Hepatocyte (in vitro differentiated cells): Measurements from ENCODE around the gene CHST1. TPM values are rescaled to one million over a fixed set of nuclear protein-coding genes. Genes with fewer than 3 reads are reported as not detected.

Source experiments
- DNase-seq: peaks from one replicate; pipeline ENCODE4 v3.0.0-alpha.2; 2016; ENCODE audit warnings: low spot score
- H2AFZ ChIP-seq: fragments of 200-600 bp; sonication (generic); 2 replicates; pipeline ENCODE4 v1.6.0; 2016; ENCODE audit warnings: antibody characterized with exemption, mild to moderate bottlenecking
- H3K27ac ChIP-seq: fragments of 200-600 bp; sonication (generic); 2 replicates; pipeline ENCODE4 v1.5.1; 2016; ENCODE audit warnings: mild to moderate bottlenecking
- H3K27me3 ChIP-seq: fragments of 200-600 bp; sonication (generic); 2 replicates; pipeline ENCODE4 v1.6.1; 2016
- H3K36me3 ChIP-seq: fragments of 200-600 bp; sonication (generic); replicated peaks from 2 replicates; pipeline ENCODE4 v1.5.1; 2016; ENCODE audit warnings: low read depth; ENCODE audit not compliant: insufficient read depth
- H3K4me1 ChIP-seq: fragments of 200-600 bp; sonication (generic); 2 replicates; pipeline ENCODE4 v1.5.1; 2016; ENCODE audit warnings: mild to moderate bottlenecking, moderate library complexity; ENCODE audit not compliant: insufficient read depth
- H3K4me2 ChIP-seq: fragments of 200-600 bp; sonication (generic); 2 replicates; pipeline ENCODE4 v1.6.0; 2016
- H3K4me3 ChIP-seq: fragments of 200-600 bp; sonication (generic); 2 replicates; pipeline ENCODE4 v1.5.1; 2016; ENCODE audit warnings: mild to moderate bottlenecking
- H3K79me2 ChIP-seq: fragments of 200-600 bp; sonication (generic); 2 replicates; pipeline ENCODE4 v1.6.0; 2017; ENCODE audit warnings: mild to moderate bottlenecking
- H3K9me2 ChIP-seq: fragments of 200-600 bp; sonication (generic); replicated peaks from 2 replicates; pipeline ENCODE4 v1.6.0; 2017; ENCODE audit warnings: mild to moderate bottlenecking; ENCODE audit not compliant: insufficient read depth
- H3K9me3 ChIP-seq: fragments of 200-600 bp; sonication (generic); 2 replicates; pipeline ENCODE4 v1.5.1; 2016; ENCODE audit warnings: low read depth, mild to moderate bottlenecking
- H4K20me1 ChIP-seq: fragments of 200-600 bp; sonication (generic); 2 replicates; pipeline ENCODE4 v1.6.0; 2016; ENCODE audit warnings: mild to moderate bottlenecking; ENCODE audit not compliant: insufficient read depth, poor library complexity, severe bottlenecking
- CTCF ChIP-seq: fragments of 200-600 bp; sonication (generic); IDR thresholded peaks from 2 replicates; pipeline ENCODE4 v1.5.1; 2016; ENCODE audit warnings: antibody characterized with exemption, mild to moderate bottlenecking; ENCODE audit not compliant: poor library complexity
- EZH2 ChIP-seq: fragments of 200-600 bp; sonication (generic); IDR thresholded peaks from 2 replicates; pipeline ENCODE4 v1.6.1; 2016; ENCODE audit warnings: antibody characterized with exemption, mild to moderate bottlenecking, borderline replicate concordance
- EZH2phosphoT487 ChIP-seq: fragments of 200-600 bp; sonication (generic); IDR thresholded peaks from one replicate; pipeline ENCODE4 v1.6.1; 2018; ENCODE audit warnings: antibody characterized with exemption, mild to moderate bottlenecking, low read depth, moderate library complexity; ENCODE audit not compliant: unreplicated experiment, severe bottlenecking
- WGBS: methylation state at CpG from one replicate; pipeline ENCODE4 v1.1.6; 2016; ENCODE audit warnings: low lambda C conversion rate; ENCODE audit errors: missing lambda C conversion rate; 5-methylcytosine and 5-hydroxymethylcytosine counted together
- polyA plus RNA-seq: library from polyadenylated mRNA; unstranded; fragments of >200 nt; fragmentation: Nextera tagmentation; extraction: Ambion mirVana; gene quantifications from 2 replicates; pipeline ENCODE4 v1.2.1, GENCODE V29; 2016
- total RNA-seq: library from RNA; depleted of rRNA; stranded (reverse); fragments of >200 nt; gene quantifications from 2 replicates; pipeline ENCODE4 v1.2.3, GENCODE V29; 2014

The CHST1 gene
- total and polyA plus RNA-seq, 2 experiments from 2014 or later, result 1.3 to 1.9 TPM

GRCh38 chr11:45646275-45646927, 19.0 kb downstream of the CHST1 start:
- H3K9me2 ChIP-seq, result no peaks in the 10 kb centered on the region
- no peaks in the 10 kb centered on the region for H3K4me1 ChIP-seq
- no peaks in the 10 kb centered on the region for H4K20me1 ChIP-seq
- no peaks in the 10 kb centered on the region for H3K27me3 ChIP-seq
- H3K79me2 ChIP-seq, result no peaks in the 10 kb centered on the region
- no peaks in the 10 kb centered on the region for H3K36me3 ChIP-seq
- DNase-seq, result no peak
- H3K9me3 ChIP-seq, result no peaks in the 10 kb centered on the region
- no peak overlapping the region for H3K4me2 ChIP-seq
- 100% methylated on average over 1 of the region's 1 CpG for WGBS
- no peak overlapping the region for H3K27ac ChIP-seq
- H3K4me3 ChIP-seq, result no peak overlapping the region
- TF ChIP-seq CTCF (no peak), EZH2 (no peak), EZH2phosphoT487 (no peak)
- H2AFZ ChIP-seq, result no peak overlapping the region

- 88% methylated on average over 10 of the region's 10 CpGs for WGBS
These were observed 20.2 kb downstream of the CHST1 start for GRCh38 chr11:45644981-45645889.

GRCh38 chr11:45643598-45644260, 21.7 kb downstream of the CHST1 start:
- no peak overlapping the region for H3K4me3 ChIP-seq
- no peaks in the 10 kb centered on the region for H3K9me3 ChIP-seq
- no peak overlapping the region for H2AFZ ChIP-seq
- no peak overlapping the region for H3K4me2 ChIP-seq
- DNase-seq, result no peak
- no peaks in the 10 kb centered on the region for H3K9me2 ChIP-seq
- no peak for TF ChIP-seq EZH2phosphoT487
- 83% methylated on average over 7 of the region's 7 CpGs for WGBS
- no peaks in the 10 kb centered on the region for H3K36me3 ChIP-seq
- no peaks in the 10 kb centered on the region for H3K79me2 ChIP-seq
- H3K27ac ChIP-seq, result no peak overlapping the region
- H3K27me3 ChIP-seq, result no peaks in the 10 kb centered on the region
- no peaks in the 10 kb centered on the region for H4K20me1 ChIP-seq
- no peaks in the 10 kb centered on the region for H3K4me1 ChIP-seq

More at GRCh38 chr11:45644981-45645889, 20.2 kb downstream of the CHST1 start:
- Histone ChIP-seq H3K27ac (no peak overlapping the region), H2AFZ (no peak overlapping the region), H3K27me3 (no peaks in the 10 kb centered on the region), H3K4me2 (no peak overlapping the region), H4K20me1 (no peaks in the 10 kb centered on the region), H3K36me3 (no peaks in the 10 kb centered on the region), H3K4me3 (no peak overlapping the region), H3K79me2 (no peaks in the 10 kb centered on the region), H3K4me1 (no peaks in the 10 kb centered on the region), H3K9me2 (no peaks in the 10 kb centered on the region), H3K9me3 (no peaks in the 10 kb centered on the region)
- TF ChIP-seq EZH2 (no peak), EZH2phosphoT487 (no peak), CTCF (no peak)
- DNase-seq, result no peak
